ENCODE data around the gene GTF2H4.
A peak's percentile ranks its signal among the peaks of the same experiment; 100 is the strongest.

GTF2H4 gene

GRCh38 chr6:30890646-30891449 is 17.2 kb upstream of the GTF2H4 start:
- no peaks in the 10 kb centered on the region for H3K27me3 ChIP-seq
- peak overlapping the region in 1 of 11 experiments; percentile 14; a peak in 1 of 22 replicates for H3K9ac ChIP-seq
- peaks cover 0 to 26% (median 6%) of the 10 kb centered on the region in 11 experiments; a peak in 9 of 22 replicates for H4K20me1 ChIP-seq
- H3K27ac ChIP-seq, result peak overlapping the region in 2 of 11 experiments; percentile 3 to 25; a peak in 3 of 22 replicates
- H3K4me1 ChIP-seq, result peaks cover 12 to 56% (median 42%) of the 10 kb centered on the region in 10 experiments
- H3K4me2 ChIP-seq, result peak overlapping the region in 4 of 11 experiments; percentile 4 to 31 (median 18); a peak in 4 of 22 replicates
- H3K4me3 ChIP-seq, result no peak overlapping the region
- H3K36me3 ChIP-seq, result peaks cover 36 to 74% (median 69%) of the 10 kb centered on the region in 11 experiments; a peak in 21 of 22 replicates
- no peaks in the 10 kb centered on the region for H3K9me3 ChIP-seq (replicated peaks in 1 of 11)
- TF ChIP-seq Cebpa-rat (IDR thresholded peaks at IDR 0.05), result no peak

- H3K9ac ChIP-seq, result no peak overlapping the region
- no peak overlapping the region for H3K4me3 ChIP-seq
- H3K27me3 ChIP-seq, result no peaks in the 10 kb centered on the region
- no peaks in the 10 kb centered on the region for H3K9me3 ChIP-seq (replicated peaks in 1 of 11)
- H3K4me1 ChIP-seq, result peaks cover 6 to 53% (median 36%) of the 10 kb centered on the region in 10 experiments
- no peak overlapping the region for H3K4me2 ChIP-seq
- H4K20me1 ChIP-seq, result peaks cover 0 to 21% (median 3%) of the 10 kb centered on the region in 11 experiments; a peak in 9 of 22 replicates
- TF ChIP-seq Cebpa-rat (IDR thresholded peaks at IDR 0.05), result no peak
- peaks cover 40 to 79% (median 74%) of the 10 kb centered on the region in 11 experiments; a peak in 21 of 22 replicates for H3K36me3 ChIP-seq
- no peak overlapping the region for H3K27ac ChIP-seq
These were observed 16.6 kb upstream of the GTF2H4 start for GRCh38 chr6:30891450-30891723.

- TF ChIP-seq Cebpa-rat (IDR thresholded peaks at IDR 0.05), result no peak
- Histone ChIP-seq H3K9me3 (replicated peaks in 1 of 11) (no peaks in the 10 kb centered on the region), H3K27ac (no peak overlapping the region), H3K4me3 (no peak overlapping the region), H3K4me2 (no peak overlapping the region), H3K4me1 (peaks cover under 1 to 47% (median 31%) of the 10 kb centered on the region in 10 experiments; a peak in 19 of 20 replicates), H4K20me1 (peaks cover 0 to 15% (median 0%) of the 10 kb centered on the region in 11 experiments; a peak in 7 of 22 replicates), H3K27me3 (no peaks in the 10 kb centered on the region), H3K36me3 (peaks cover 45 to 85% (median 80%) of the 10 kb centered on the region in 11 experiments; a peak in 21 of 22 replicates), H3K9ac (no peak overlapping the region)
These were observed 16.0 kb upstream of the GTF2H4 start for GRCh38 chr6:30891816-30892538.

GRCh38 chr6:30893001-30893591 is 14.9 kb upstream of the GTF2H4 start:
- Histone ChIP-seq H4K20me1 (peaks cover 0 to 13% (median 0%) of the 10 kb centered on the region in 11 experiments; a peak in 5 of 22 replicates), H3K36me3 (peaks cover 53 to 94% (median 89%) of the 10 kb centered on the region in 11 experiments; a peak in 21 of 22 replicates), H3K4me2 (no peak overlapping the region), H3K4me1 (peaks cover 0 to 38% (median 24%) of the 10 kb centered on the region in 10 experiments; a peak in 17 of 20 replicates), H3K9ac (no peak overlapping the region), H3K4me3 (no peak overlapping the region), H3K27ac (no peak overlapping the region), H3K27me3 (no peaks in the 10 kb centered on the region), H3K9me3 (replicated peaks in 1 of 11) (no peaks in the 10 kb centered on the region)
- no peak for TF ChIP-seq Cebpa-rat (IDR thresholded peaks at IDR 0.05)

- H3K4me2 ChIP-seq, result no peak overlapping the region
- peaks cover 58 to 98% (median 94%) of the 10 kb centered on the region in 11 experiments; a peak in 21 of 22 replicates for H3K36me3 ChIP-seq
- H4K20me1 ChIP-seq, result peaks cover 0 to 10% (median 0%) of the 10 kb centered on the region in 11 experiments; a peak in 5 of 22 replicates
- H3K27ac ChIP-seq, result no peak overlapping the region
- peaks cover 0 to 32% (median 20%) of the 10 kb centered on the region in 10 experiments; a peak in 15 of 20 replicates for H3K4me1 ChIP-seq
- no peak overlapping the region for H3K4me3 ChIP-seq
- H3K27me3 ChIP-seq, result no peaks in the 10 kb centered on the region
- H3K9ac ChIP-seq, result no peak overlapping the region
- no peak for TF ChIP-seq Cebpa-rat (IDR thresholded peaks at IDR 0.05)
- no peaks in the 10 kb centered on the region for H3K9me3 ChIP-seq (replicated peaks in 1 of 11)
These were observed 14.3 kb upstream of the GTF2H4 start for GRCh38 chr6:30893666-30894065.

- no peak overlapping the region for H3K27ac ChIP-seq
- peaks cover 0 to 25% (median 17%) of the 10 kb centered on the region in 10 experiments; a peak in 14 of 20 replicates for H3K4me1 ChIP-seq
- no peaks in the 10 kb centered on the region for H3K9me3 ChIP-seq (replicated peaks in 1 of 11)
- peaks cover 59 to 98% (median 94%) of the 10 kb centered on the region in 11 experiments for H3K36me3 ChIP-seq
- H4K20me1 ChIP-seq, result peaks cover 0 to 4% (median 0%) of the 10 kb centered on the region in 11 experiments; a peak in 2 of 22 replicates
- H3K4me3 ChIP-seq, result no peak overlapping the region
- no peak overlapping the region for H3K4me2 ChIP-seq
- TF ChIP-seq Cebpa-rat (IDR thresholded peaks at IDR 0.05), result no peak
- no peaks in the 10 kb centered on the region for H3K27me3 ChIP-seq
- H3K9ac ChIP-seq, result no peak overlapping the region
These were observed 13.6 kb upstream of the GTF2H4 start for GRCh38 chr6:30894381-30894780.

GRCh38 chr6:30894935-30895334 is 13.1 kb upstream of the GTF2H4 start:
- Histone ChIP-seq H3K9me3 (replicated peaks in 1 of 11) (no peaks in the 10 kb centered on the region), H3K27ac (no peak overlapping the region), H3K4me3 (no peak overlapping the region), H3K4me2 (no peak overlapping the region; a peak in 1 of 22 replicates), H3K4me1 (peaks cover 0 to 21% (median 13%) of the 10 kb centered on the region in 10 experiments; a peak in 14 of 20 replicates), H3K9ac (no peak overlapping the region), H4K20me1 (peaks cover 0 to 4% (median 0%) of the 10 kb centered on the region in 11 experiments; a peak in 2 of 22 replicates), H3K36me3 (peaks cover 55 to 98% (median 94%) of the 10 kb centered on the region in 11 experiments), H3K27me3 (no peaks in the 10 kb centered on the region)
- no peak for TF ChIP-seq Cebpa-rat (IDR thresholded peaks at IDR 0.05)

GRCh38 chr6:30895343-30895742 is 12.7 kb upstream of the GTF2H4 start:
- peaks cover 53 to 97% (median 93%) of the 10 kb centered on the region in 11 experiments for H3K36me3 ChIP-seq
- H3K4me2 ChIP-seq, result peak overlapping the region in 1 of 11 experiments; percentile 10; a peak in 3 of 22 replicates
- H3K4me1 ChIP-seq, result peaks cover 0 to 17% (median 9%) of the 10 kb centered on the region in 10 experiments; a peak in 13 of 20 replicates
- no peak overlapping the region for H3K4me3 ChIP-seq
- 0 out of 22 replicates have a peak overlapping the region, but pooled peaks of 1 of the 11 experiments have one; percentile 29 for H3K9ac ChIP-seq
- no peaks in the 10 kb centered on the region for H3K27me3 ChIP-seq
- peaks cover 0 to 4% (median 0%) of the 10 kb centered on the region in 11 experiments; a peak in 2 of 22 replicates for H4K20me1 ChIP-seq
- no peaks in the 10 kb centered on the region for H3K9me3 ChIP-seq (replicated peaks in 1 of 11)
- no peak for TF ChIP-seq Cebpa-rat (IDR thresholded peaks at IDR 0.05)
- no peak overlapping the region for H3K27ac ChIP-seq

Data from BLaER1 treated with 17β-estradiol and CSF1 and Interleukin-3, amounts not matched to agents 10 nM and 100 nM (cell line).